DND-41 (cell line): ENCODE measurements around the gene ZNF71.

Experiments used
- EZH2 ChIP-seq: IDR thresholded peaks from 3 replicates; pipeline ENCODE4 v1.6.1; 2012; ENCODE audit warnings: borderline replicate concordance, low read depth, mild to moderate bottlenecking, moderate library complexity, low read length, inconsistent platforms; ENCODE audit not compliant: severe bottlenecking
- TF ChIP-seq, protein P1 (sequence below): IDR thresholded peaks from 2 replicates; pipeline ENCODE4 v1.5.1; 2012; ENCODE audit warnings: borderline replicate concordance, low read length, moderate library complexity, mild to moderate bottlenecking; ENCODE audit not compliant: poor library complexity, severe bottlenecking; ENCODE audit errors: extremely low read depth

GRCh38 chr19:56597696-56598095, 2.6 kb downstream of the ZNF71 start:
- TF ChIP-seq, protein P1, sequence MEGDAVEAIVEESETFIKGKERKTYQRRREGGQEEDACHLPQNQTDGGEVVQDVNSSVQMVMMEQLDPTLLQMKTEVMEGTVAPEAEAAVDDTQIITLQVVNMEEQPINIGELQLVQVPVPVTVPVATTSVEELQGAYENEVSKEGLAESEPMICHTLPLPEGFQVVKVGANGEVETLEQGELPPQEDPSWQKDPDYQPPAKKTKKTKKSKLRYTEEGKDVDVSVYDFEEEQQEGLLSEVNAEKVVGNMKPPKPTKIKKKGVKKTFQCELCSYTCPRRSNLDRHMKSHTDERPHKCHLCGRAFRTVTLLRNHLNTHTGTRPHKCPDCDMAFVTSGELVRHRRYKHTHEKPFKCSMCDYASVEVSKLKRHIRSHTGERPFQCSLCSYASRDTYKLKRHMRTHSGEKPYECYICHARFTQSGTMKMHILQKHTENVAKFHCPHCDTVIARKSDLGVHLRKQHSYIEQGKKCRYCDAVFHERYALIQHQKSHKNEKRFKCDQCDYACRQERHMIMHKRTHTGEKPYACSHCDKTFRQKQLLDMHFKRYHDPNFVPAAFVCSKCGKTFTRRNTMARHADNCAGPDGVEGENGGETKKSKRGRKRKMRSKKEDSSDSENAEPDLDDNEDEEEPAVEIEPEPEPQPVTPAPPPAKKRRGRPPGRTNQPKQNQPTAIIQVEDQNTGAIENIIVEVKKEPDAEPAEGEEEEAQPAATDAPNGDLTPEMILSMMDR, result no peak
- no peak for TF ChIP-seq EZH2
